Ishikawa (cell line): ENCODE measurements around the gene SLC23A2.

Experiments
- CEBPB ChIP-seq: IDR thresholded peaks from 2 replicates; pipeline ENCODE4 v1.6.1; 2012
- EP300 ChIP-seq: IDR thresholded peaks from 2 replicates; pipeline ENCODE4 v1.6.1; 2012; ENCODE audit warnings: borderline replicate concordance
- FOXM1 ChIP-seq: IDR thresholded peaks from 2 replicates; pipeline ENCODE4 v1.6.1; 2012; ENCODE audit warnings: low read depth, borderline replicate concordance
- MAX ChIP-seq: IDR thresholded peaks from 2 replicates; pipeline ENCODE4 v1.6.1; 2012
- RAD21 ChIP-seq: IDR thresholded peaks from 2 replicates; pipeline ENCODE4 v1.6.1; 2012; ENCODE audit warnings: low read depth
- REST ChIP-seq: IDR thresholded peaks from 2 replicates; pipeline ENCODE4 v1.6.1; 2012; ENCODE audit warnings: low read depth, mild to moderate bottlenecking
- TAF1 ChIP-seq: IDR thresholded peaks from 2 replicates; pipeline ENCODE4 v1.6.1; 2012; ENCODE audit warnings: low read depth, mild to moderate bottlenecking
- USF1 ChIP-seq: IDR thresholded peaks from 2 replicates; pipeline ENCODE4 v1.6.1; 2012
- YY1 ChIP-seq: IDR thresholded peaks from 2 replicates; pipeline ENCODE4 v1.6.1; 2012; ENCODE audit warnings: low read depth
- ZBTB7A ChIP-seq: IDR thresholded peaks from 2 replicates; pipeline ENCODE4 v1.6.1; 2012; ENCODE audit warnings: low read depth

- TF ChIP-seq ZBTB7A (no peak), USF1 (no peak), YY1 (no peak), TAF1 (no peak), REST (no peak), EP300 (no peak), FOXM1 (no peak), MAX (no peak), CEBPB (no peak), RAD21 (no peak)
Observed at GRCh38 chr20:4819901-4820300, 181.4 kb downstream of the SLC23A2 start.
